Renal cortex interstitium (tissue), 11 donors: ENCODE measurements around the gene CES4A. TPM values are rescaled to one million over a fixed set of nuclear protein-coding genes. Genes with fewer than 3 reads are reported as not detected.
"Not testable (repeated sequence)": the region's sequence is repeated elsewhere in the genome, so short reads cannot be mapped to it uniquely, and the experiment has no call there.

Experiments used
- DNase-seq, 11 donors: peaks; one replicate each; pipeline ENCODE4 v3.0.0-alpha.2; 2013; ENCODE audit warnings: low read depth in 9 of 11, low spot score in 4 of 11; ENCODE audit errors: extremely low read depth in 1 of 11
- polyA plus RNA-seq, 3 donors: library from polyadenylated mRNA; unstranded; fragments of 120-200 nt; gene quantifications; one replicate each; pipeline ENCODE4 v1.2.1, GENCODE V29; 2013; ENCODE audit not compliant: insufficient read length in 3 of 3

Gene CES4A
- polyA plus RNA-seq, 3 donors = 7.6 to 13.5 (median 8.5) TPM

DNA sequence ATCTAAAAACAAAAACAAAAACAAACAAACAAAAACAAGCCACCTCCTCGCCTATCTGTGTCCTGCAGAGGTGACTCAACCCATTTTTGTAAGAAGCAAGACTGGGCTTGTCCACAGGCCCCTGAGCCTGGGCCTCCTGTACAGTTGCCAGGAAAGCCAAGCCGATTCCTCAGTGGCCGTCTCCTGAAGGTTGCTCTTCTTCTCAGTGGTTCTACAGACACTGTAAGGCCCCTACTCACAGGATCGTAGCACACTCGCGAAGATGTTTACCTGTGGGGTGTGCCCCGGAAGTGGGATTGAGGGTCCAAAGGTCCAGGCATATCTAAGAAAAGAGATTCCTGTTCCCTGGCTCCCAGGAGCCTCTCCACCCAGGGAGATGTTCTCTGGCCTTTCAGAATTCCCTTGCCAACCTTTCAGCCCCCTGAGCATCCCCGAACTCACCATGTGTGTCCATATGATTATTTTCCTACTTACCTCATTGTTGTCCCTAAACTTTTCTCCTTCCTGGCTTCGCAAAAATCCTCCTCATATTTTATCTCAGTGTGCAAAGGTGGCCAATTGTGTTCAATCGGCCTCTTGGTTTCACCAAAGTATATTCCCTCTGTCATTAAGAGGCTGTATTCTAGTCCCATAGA is 34.8 kb upstream of the CES4A start:
- DNase-seq = no peak

DNA sequence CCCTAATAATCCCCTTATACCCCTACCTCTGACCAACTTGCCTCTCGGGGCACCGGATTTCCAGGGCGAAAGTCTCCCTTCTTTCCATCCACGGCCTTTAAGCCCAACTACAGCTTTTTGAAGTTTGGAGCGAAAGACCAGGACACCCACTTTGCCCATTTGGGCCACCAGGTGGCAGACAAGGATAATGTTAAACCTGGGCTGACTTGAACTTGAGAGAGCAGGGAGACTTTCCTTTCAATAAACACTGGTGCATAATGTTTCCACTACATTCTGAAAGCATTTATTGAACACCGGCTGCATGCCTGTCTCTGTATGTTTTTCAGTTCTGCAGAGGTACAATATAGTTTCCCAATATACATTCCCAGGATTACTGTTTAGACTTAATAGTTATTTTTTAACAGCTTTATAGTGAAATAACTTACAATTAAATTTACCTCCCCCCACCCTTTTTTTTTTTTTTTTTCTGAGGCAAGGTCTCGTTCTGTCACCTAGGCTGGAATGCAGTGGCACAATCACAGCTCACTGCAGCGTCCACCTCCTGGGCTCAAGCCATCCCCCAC is 34.2 kb upstream of the CES4A start:
- peak in 4 of 11 donors; percentile 62 to 85 (median 67) for DNase-seq

DNA sequence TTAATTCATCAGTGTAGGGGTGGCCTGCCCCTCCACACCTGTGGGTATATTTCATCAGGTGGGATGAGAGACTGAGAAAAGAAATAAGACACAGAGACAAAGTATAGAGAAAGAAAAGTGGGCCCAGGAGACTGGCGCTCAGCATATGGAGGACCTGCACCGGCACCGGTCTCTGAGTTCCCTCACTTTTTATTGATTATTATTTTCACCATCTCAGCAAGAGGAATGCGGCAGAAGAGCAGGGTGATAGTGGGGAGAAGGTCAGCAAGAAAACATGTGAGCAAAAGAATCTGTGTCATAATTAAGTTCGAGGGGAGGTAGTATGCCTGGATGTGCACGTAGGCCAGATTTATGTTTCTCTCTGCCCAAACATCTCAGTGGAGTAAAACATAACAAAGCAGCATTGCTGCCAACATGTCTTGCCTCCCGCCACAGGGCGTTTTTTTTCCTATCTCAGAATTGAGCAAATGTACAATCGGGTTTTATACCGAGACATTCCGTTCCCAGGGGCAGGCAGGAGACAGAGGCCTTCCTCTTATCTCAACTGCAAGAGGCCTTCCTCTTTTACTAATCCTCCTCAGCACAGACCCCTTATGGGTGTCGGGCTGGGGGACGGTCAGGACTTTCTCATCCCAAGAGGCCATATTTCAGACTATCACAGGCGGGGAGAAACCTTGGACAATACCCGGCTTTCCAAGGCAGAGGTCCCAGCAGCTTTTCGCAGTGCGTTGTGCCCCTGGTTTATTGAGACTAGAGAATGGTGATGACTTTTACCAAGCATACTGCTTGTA is 32.8 kb upstream of the CES4A start:
- not testable (repeated sequence) for DNase-seq

DNA sequence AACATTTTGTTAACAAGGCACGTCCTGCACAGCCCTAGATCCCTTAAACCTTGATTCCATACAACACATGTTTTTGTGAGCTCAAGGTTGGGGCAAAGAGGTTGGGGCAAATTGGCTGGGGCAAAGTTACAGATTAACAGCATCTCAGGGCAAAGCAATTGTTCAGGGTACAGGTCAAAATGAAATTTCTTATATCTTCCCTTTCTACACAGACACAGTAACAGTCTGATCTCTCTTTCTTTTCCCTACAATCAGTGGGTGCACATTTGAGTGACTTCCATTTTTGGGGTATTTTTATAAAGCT is 32.3 kb upstream of the CES4A start:
- DNase-seq = not testable (repeated sequence)

DNA sequence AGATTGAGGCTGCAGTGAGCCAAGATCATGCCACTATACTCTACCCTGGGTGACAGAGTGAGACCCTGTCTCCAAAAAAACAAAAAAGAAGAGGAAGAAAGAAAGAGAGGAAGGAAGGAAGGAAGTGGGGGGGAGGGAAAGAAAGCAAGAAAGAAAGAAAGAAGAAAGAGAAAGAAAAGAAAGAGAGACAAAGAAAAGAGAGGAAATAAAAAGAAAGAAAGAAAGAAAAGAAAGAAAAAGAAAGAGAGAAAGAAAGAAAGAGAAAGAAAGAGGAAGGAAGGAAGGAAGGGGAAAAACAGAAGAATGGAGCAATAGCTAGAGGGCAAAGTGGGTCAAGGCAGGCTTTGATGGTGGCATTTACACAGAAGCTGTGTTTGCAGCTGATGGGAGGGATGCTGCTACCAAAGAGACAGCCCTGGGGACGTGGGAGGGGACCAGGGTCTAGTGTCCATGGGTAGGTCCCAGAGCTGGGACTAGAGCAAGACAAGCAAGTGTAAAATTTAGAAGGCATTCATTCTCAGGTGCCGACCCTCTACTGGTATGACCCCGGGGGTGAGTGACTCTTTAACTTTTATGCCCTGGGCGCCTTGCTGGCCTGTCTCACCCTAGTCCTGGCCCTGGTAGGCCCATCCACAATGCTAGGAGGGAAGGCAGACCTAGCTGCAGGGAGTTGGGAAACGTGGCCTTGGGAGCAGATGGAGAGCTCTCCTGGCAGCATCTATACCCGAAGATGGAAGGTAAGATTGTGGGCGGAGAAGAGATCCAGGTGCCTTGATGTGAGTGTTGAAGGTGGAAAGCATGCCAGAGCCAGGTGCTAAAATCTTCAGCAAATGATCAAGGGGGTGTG is 29.3 kb upstream of the CES4A start:
- no peak for DNase-seq

DNA sequence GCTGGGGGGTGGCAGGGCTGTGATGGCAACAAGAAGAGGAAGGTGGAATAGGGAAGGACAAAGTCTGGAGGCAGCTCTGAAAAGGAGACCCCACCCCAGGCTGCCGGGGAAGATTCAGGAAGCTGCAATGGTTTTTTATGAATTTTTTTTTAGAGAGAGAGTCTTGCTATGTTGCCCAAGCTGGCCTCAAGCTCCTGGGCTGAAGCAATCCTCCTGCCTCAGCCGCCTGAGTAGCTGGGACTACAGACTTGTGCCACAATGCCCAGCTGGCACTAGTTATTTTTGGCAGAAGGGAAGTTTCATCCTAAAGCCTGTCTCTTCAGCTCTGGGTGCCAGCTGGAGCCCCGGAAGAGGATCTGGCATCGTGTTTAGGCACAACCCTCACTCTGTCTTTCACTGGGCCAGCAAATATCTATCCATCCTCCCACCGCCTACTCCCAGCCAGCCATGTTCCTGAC is 28.7 kb upstream of the CES4A start:
- DNase-seq = no peak

DNA sequence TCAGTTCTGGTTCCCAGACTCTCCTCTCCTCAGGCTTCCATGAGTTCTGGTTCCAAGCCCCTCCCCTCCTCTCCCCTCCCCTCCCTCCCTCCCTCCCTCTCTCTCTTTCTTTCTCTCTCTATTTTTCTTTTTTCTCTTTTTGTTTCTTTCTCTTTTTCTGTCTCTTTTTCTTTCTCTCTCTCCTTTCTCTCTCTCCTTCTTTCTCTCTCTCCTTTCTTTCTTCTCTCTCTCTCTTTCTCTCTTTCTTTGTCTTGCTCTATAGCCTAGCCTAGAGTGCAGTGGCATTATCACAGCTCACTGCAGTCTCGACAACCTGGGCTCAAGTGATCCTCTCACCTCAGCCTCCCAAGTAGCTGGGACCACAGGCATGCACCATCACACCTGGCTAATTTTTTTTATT is 28.1 kb upstream of the CES4A start:
- no peak for DNase-seq

DNA sequence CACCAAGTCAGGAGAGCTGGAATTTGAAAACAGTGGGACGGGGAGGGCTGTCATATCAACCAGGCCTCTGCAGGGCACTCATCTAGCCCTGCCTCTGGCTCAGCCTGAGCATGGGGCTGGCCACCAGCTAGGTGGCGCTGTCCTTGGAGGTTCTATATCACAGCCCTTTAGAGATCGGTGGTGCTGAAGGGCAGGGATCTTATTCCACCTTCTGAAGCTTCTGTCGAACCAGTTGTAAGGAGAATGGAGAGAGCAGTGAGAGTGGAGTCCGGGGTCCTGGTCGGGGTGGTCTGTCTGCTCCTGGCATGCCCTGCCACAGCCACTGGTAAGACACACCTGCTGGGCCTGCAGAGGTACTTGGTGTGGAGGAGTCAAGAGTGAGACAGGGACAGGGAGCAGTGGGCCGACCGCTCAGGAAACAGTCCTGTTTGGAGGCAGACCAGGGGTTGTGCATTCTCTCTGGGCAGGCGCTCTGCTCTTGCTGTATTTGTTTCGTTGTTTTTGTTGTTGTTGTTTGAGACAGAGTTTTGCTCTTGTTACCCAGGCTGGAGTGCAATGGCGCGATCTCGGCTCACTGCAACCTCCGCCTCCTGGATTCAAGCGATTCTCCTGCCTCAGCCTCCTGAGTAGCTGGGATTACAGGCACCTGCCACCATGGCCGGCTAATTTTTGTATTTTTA is 27.2 kb upstream of the CES4A start, which contains the start of gene CES3:
Gene CES3, plus strand, starts transcription at position 202 of the 680 bp plus-strand sequence. Its CDS starts 42 bp downstream, at position 244.
- peak in 4 of 11 donors; percentile 29 to 57 (median 38) for DNase-seq

DNA sequence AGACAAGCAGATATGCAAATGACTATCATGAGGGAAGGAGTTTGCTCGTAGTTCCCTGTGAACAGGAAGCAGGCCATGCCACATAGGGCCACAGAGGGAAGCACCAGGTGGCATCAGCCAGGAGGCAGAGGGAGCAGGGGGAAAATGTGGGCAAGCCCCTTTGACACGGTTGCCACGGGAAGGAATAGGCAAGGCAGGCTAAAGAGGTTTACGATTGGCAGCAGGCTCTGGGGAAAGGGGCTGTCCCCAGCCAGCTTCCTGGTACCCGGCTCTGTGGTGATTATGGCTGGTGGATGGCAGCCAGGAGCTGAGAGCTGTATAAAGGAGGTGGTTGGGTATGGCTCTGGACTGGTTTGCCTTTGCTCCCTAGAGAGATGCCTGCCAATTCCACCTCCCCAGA is 26.5 kb upstream of the CES4A start:
- no peak for DNase-seq

DNA sequence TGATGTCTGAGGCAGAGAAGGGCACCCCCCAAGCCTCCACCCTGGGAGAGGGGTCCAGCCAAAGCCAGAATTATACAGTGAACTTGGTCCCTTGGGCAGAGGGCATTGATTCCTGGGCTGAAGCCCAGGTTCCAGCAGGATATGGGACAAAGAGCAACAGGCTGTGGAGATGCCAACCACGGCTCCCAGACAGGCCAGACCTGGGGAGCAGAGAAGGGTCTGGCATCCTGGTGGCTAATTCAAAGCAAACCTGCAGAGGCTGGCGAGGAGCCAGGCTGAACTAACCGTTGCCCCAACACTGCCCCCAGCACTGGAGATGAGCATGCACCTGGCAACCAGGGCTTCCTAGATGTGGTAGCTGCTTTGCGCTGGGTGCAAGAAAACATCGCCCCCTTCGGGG is 24.3 kb upstream of the CES4A start:
- no peak for DNase-seq

DNA sequence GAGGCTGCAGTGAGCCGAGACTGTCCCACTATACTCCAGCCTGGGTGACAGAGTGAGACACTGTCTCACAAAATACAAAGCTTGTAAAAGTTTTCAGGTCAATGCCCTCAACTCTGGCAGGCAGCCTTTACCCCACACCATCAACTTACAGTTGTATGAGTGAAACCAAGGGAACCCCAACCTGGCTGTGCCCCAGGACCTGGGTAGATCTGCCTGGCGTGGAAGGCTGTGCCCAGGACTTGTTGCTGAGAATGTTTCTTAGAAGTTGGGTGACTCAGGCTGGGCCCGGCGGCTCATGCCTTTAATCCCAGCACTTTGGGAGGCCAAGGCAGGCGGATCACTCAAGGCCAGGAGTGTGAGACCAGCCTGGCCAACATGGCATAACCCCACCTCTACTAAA is 19.5 kb upstream of the CES4A start:
- DNase-seq = no peak

DNA sequence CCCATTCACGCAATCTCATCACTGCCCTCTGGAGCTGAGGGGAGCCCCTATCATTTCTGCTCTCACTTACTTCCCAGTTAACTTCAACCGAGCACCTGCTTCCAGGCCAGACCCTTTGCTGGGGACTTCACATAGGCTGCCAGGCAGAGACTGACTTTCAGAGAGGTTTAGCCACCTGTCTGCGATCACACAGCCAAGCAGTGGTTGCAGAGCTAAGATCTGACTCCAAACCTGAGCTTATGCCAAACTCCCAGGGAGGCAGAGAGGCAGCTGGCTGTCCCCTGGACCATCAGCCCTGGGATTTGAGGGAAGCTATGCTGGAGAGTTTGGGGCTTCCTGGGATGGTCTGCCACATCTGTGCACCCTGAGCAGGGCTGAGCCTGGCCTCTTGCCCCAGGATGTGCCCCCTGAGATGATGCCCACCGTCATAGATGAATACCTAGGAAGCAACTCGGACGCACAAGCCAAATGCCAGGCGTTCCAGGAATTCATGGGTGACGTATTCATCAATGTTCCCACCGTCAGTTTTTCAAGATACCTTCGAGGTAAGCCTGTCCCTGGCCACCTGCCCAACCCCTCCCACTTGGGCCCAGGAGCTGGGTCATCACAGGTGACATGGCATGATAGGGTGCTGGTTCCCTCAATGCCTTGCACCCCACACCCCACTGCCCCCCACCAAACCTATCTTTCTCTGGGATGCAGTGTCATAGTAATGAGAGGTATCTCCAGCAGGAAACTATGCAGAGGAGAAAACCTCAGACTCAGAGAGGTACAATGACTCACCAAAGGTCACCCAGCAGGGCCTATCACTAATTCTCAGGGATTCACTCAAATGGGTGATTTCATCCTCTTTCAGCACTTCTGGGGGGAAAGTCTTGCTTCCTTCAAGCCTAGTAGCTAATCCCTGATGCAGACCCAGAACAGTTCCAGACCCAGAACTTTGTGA is 17.3 kb upstream of the CES4A start:
- no peak for DNase-seq

DNA sequence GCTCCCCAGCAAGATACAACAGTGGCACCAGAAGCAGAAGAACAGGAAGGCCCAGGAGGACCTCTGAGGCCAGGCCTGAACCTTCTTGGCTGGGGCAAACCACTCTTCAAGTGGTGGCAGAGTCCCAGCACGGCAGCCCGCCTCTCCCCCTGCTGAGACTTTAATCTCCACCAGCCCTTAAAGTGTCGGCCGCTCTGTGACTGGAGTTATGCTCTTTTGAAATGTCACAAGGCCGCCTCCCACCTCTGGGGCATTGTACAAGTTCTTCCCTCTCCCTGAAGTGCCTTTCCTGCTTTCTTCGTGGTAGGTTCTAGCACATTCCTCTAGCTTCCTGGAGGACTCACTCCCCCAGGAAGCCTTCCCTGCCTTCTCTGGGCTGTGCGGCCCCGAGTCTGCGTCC is 15.4 kb upstream of the CES4A start:
- DNase-seq = no peak

DNA sequence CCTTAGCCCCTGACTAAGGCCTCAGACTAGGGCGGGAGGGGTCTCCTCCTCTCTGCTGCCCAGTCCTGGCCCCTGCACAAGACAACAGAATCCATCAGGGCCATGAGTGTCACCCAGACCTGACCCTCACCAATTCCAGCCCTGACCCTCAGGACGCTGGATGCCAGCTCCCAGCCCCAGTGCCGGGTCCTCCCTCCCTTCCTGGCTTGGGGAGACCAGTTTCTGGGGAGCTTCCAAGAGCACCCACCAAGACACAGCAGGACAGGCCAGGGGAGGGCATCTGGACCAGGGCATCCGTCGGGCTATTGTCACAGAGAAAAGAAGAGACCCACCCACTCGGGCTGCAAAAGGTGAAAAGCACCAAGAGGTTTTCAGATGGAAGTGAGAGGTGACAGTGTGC is 14.7 kb upstream of the CES4A start:
- DNase-seq = no peak

DNA sequence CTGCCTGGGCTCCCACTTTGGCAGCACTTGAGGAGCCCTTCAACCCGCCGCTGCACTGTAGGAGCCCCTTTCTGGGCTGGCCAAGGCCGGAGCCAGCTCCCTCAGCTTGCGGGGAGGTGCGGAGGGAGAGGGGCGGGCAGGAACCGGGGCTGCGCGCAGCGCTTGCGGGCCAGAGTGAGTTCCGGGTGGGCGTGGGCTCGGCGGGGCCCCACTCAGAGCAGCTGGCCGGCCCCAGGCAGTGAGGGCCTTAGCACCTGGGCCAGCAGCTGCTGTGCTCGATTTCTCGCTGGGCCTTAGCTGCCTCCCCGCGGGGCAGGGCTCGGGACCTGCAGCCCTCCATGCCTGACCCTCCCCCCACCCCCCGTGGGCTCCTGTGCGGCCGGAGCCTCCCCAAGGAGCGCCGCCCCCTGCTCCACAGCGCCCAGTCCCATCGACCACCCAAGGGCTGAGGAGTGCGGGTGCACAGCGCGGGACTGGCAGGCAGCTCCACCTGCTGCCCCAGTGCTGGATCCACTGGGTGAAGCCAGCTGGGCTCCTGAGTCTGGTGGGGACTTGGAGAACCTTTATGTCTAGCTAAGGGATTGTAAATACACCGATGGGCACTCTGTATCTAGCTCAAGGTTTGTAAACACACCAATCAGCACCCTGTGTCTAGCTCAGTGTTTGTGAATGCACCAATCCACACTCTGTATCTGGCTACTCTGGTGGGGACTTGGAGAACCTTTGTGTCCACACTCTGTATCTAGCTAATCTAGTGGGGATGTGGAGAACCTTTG is 14.0 kb upstream of the CES4A start:
- DNase-seq = not testable (repeated sequence)

DNA sequence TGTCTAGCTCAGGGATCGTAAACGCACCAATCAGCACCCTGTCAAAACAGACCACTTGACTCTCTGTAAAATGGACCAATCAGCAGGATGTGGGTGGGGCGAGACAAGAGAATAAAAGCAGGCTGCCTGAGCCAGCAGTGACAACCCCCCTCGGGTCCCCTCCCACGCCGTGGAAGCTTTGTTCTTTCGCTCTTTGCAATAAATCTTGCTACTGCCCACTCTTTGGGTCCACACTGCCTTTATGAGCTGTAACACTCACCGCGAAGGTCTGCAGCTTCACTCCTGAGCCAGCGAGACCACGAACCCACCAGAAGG is 13.5 kb upstream of the CES4A start:
- not testable (repeated sequence) for DNase-seq

DNA sequence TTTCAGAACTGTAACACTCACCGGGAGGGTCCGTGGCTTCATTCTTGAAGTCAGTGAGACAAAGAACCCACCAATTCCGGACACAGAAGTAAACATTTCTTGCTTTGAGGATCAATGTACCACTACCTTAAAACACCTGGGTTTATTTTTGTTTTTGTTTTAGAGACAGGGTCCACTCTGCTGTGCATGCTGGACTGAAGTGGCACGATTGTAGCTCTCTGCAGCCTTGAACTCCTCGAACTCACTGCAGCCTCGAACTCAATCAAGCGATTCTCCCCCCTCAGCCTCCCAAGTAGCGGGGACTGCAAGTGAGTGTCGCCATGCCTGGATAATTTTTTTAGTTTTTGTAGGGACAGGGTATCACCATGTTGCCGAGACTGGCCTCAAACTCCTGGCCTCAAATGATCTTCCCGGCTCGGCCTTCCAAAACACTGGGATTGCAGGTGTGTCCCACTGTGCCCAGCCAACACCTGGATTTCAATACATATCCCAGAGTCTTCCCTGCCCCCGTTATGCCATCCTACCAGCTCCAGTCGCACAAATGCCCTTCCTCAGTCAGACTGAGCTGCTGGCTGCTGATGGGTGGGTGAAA is 13.0 kb upstream of the CES4A start:
- DNase-seq = no peak
